GM12891 (cell line): Measurements from ENCODE around the gene TEX101.

Experiments used
- POLR2A ChIP-seq: IDR thresholded peaks from 2 replicates; pipeline ENCODE4 v1.6.1; 2011; ENCODE audit warnings: low read depth, low read length, control low read depth
- POLR2AphosphoS5 ChIP-seq: IDR thresholded peaks from 2 replicates; pipeline ENCODE4 v1.6.1; 2011; ENCODE audit warnings: low read depth, low read length, control low read depth
- TAF1 ChIP-seq: IDR thresholded peaks from 2 replicates; pipeline ENCODE4 v1.6.1; 2011; ENCODE audit warnings: low read depth, low read length, control low read depth

GRCh38 chr19:43409415-43409814 is 5.3 kb upstream of the TEX101 start:
- TF ChIP-seq POLR2AphosphoS5 (no peak), POLR2A (no peak), TAF1 (no peak)
